Natural killer cell (primary cell): ENCODE results near the gene MTUS2. TPM values are rescaled to one million over a fixed set of nuclear protein-coding genes. Genes with fewer than 3 reads are reported as not detected.

Experiments
- ATAC-seq, 3 donors: fragments of 150-1000 bp in 2 of 3; fragments of 200-7000 bp in 1 of 3; cut with Tn5 transposase; 1 replicate in 1 of 3; 2 replicates in 2 of 3; pipeline ENCODE4 v1.10.0; 2021; ENCODE audit warnings: mild to moderate bottlenecking in 2 of 3, moderate library complexity in 2 of 3
- DNase-seq, 2 donors: peaks; one replicate each; pipeline versions ENCODE4 v3.0.0 to v3.0.0-alpha.2; 2013 to 2021; ENCODE audit warnings: mixed read lengths in 1 of 2
- H3K27ac ChIP-seq: one replicate; pipeline ENCODE4 v1.5.1; 2013; ENCODE audit warnings: mild to moderate bottlenecking, low read length
- H3K27me3 ChIP-seq: one replicate; pipeline ENCODE4 v1.6.1; 2013; ENCODE audit warnings: low read length; ENCODE audit not compliant: control insufficient read depth, insufficient read depth
- H3K36me3 ChIP-seq: one replicate; pipeline ENCODE4 v1.6.1; 2013; ENCODE audit warnings: low read length; ENCODE audit not compliant: control insufficient read depth, insufficient read depth
- H3K4me1 ChIP-seq: one replicate; pipeline ENCODE4 v1.6.1; 2013; ENCODE audit warnings: low read length; ENCODE audit not compliant: control insufficient read depth, insufficient read depth
- H3K4me3 ChIP-seq: one replicate; pipeline ENCODE4 v1.5.1; 2013; ENCODE audit warnings: low read length
- H3K9me3 ChIP-seq: one replicate; pipeline ENCODE4 v1.6.1; 2013; ENCODE audit warnings: low read length; ENCODE audit not compliant: control insufficient read depth, insufficient read depth
- H3K27ac Mint-ChIP-seq, 2 donors: one replicate each; pipeline ENCODE4 v1.8.0; 2022; ENCODE audit warnings: mild to moderate bottlenecking in 2 of 2, mixed read lengths in 2 of 2, moderate library complexity in 1 of 2
- H3K27me3 Mint-ChIP-seq, 2 donors: one replicate each; pipeline ENCODE4 v1.8.0; 2022; ENCODE audit warnings: low read depth in 2 of 2, mixed read lengths in 2 of 2
- H3K36me3 Mint-ChIP-seq: one replicate; pipeline ENCODE4 v1.8.0; 2022; ENCODE audit warnings: mixed read lengths
- H3K4me1 Mint-ChIP-seq, 2 donors: one replicate each; pipeline ENCODE4 v1.8.0; 2022; ENCODE audit warnings: mixed read lengths in 2 of 2
- H3K4me3 Mint-ChIP-seq: one replicate; pipeline ENCODE4 v1.8.0; 2022; ENCODE audit warnings: mild to moderate bottlenecking, moderate library complexity, mixed read lengths
- H3K9me3 Mint-ChIP-seq, 2 donors: one replicate each; pipeline ENCODE4 v1.8.0; 2022; ENCODE audit warnings: mixed read lengths in 2 of 2
- CTCF ChIP-seq: fragments of 200-600 bp; IDR thresholded peaks from one replicate; pipeline ENCODE4 v1.8.0; 2022; ENCODE audit warnings: antibody characterized with exemption
- WGBS: methylation state at CpG from one replicate; pipeline ENCODE4 v1.1.7; 2013; ENCODE audit warnings: missing lambda C conversion rate; ENCODE audit not compliant: insufficient coverage; 5-methylcytosine and 5-hydroxymethylcytosine counted together
- intact Hi-C: fragments of 100-400 bp; cut with micrococcal nuclease; formaldehyde crosslinking; loops from one replicate; pipeline ENCODE4 v1.14.2; 2022
- total RNA-seq, 4 donors: library from RNA; stranded (reverse); fragments of 120-200 nt in 1 of 4; gene quantifications; one replicate each; pipeline versions ENCODE4 v1.2.3 to v1.2.4, GENCODE V29; 2013 to 2022

The MTUS2 gene
- total RNA-seq, 3 donors from 2014 or later (not counting 1 experiment from before 2014, with no cell fraction given), result not detected

- no peaks in the 10 kb centered on the region for H3K36me3 Mint-ChIP-seq
- no peak overlapping the region for H3K27ac Mint-ChIP-seq
- intact Hi-C loops, result no loop called here
- Histone ChIP-seq H3K27me3 (no peaks in the 10 kb centered on the region), H3K9me3 (no peaks in the 10 kb centered on the region), H3K36me3 (no peaks in the 10 kb centered on the region), H3K4me1 (no peaks in the 10 kb centered on the region), H3K4me3 (no peak overlapping the region), H3K27ac (no peak overlapping the region)
- no peak for TF ChIP-seq CTCF
- H3K4me3 Mint-ChIP-seq, result no peak overlapping the region
- H3K9me3 Mint-ChIP-seq, result peaks cover 4% of the 10 kb centered on the region in 2 donors
- 92% methylated on average over 3 of the region's 3 CpGs for WGBS
- DNase-seq (no peak), ATAC-seq (no peak)
- no peaks in the 10 kb centered on the region for H3K4me1 Mint-ChIP-seq
- no peaks in the 10 kb centered on the region for H3K27me3 Mint-ChIP-seq
Measured at GRCh38 chr13:29171244-29171643, 351.1 kb downstream of the MTUS2 start.

GRCh38 chr13:29174093-29174492, 354.0 kb downstream of the MTUS2 start:
- intact Hi-C loops, result no loop called here
- H3K27me3 ChIP-seq, result no peaks in the 10 kb centered on the region
- H3K4me1 Mint-ChIP-seq, result no peaks in the 10 kb centered on the region
- no peak overlapping the region for H3K4me3 Mint-ChIP-seq
- DNase-seq (no peak), ATAC-seq (no peak)
- no peaks in the 10 kb centered on the region for H3K36me3 Mint-ChIP-seq
- H3K36me3 ChIP-seq, result no peaks in the 10 kb centered on the region
- no peaks in the 10 kb centered on the region for H3K4me1 ChIP-seq
- H3K27ac ChIP-seq, result no peak overlapping the region
- 71% methylated on average over 3 of the region's 3 CpGs for WGBS
- no peaks in the 10 kb centered on the region for H3K27me3 Mint-ChIP-seq
- H3K27ac Mint-ChIP-seq, result no peak overlapping the region
- H3K9me3 Mint-ChIP-seq, result peaks cover 6% of the 10 kb centered on the region in 2 donors
- H3K4me3 ChIP-seq, result no peak overlapping the region
- H3K9me3 ChIP-seq, result no peaks in the 10 kb centered on the region
- TF ChIP-seq CTCF, result no peak

- H3K27ac Mint-ChIP-seq, result no peak overlapping the region
- 95% methylated on average over 3 of the region's 3 CpGs for WGBS
- no peaks in the 10 kb centered on the region for H3K4me1 Mint-ChIP-seq
- no peak for TF ChIP-seq CTCF
- H3K27me3 Mint-ChIP-seq, result no peaks in the 10 kb centered on the region
- H3K9me3 Mint-ChIP-seq, result peaks cover 6% of the 10 kb centered on the region in 2 donors
- H3K4me3 Mint-ChIP-seq, result no peak overlapping the region
- ATAC-seq (no peak), DNase-seq (no peak)
- H3K9me3 ChIP-seq, result no peaks in the 10 kb centered on the region
- H3K4me3 ChIP-seq, result no peak overlapping the region
- no peaks in the 10 kb centered on the region for H3K4me1 ChIP-seq
- no peaks in the 10 kb centered on the region for H3K36me3 Mint-ChIP-seq
- no peaks in the 10 kb centered on the region for H3K36me3 ChIP-seq
- no peak overlapping the region for H3K27ac ChIP-seq
- no peaks in the 10 kb centered on the region for H3K27me3 ChIP-seq
- intact Hi-C loops, result no loop called here
Measured at GRCh38 chr13:29175250-29175873, 355.2 kb downstream of the MTUS2 start.

- no CpG with 5 or more reads among the region's 1 CpG for WGBS
- H3K4me1 ChIP-seq, result no peaks in the 10 kb centered on the region
- H3K4me3 ChIP-seq, result no peak overlapping the region
- DNase-seq (no peak), ATAC-seq (no peak)
- intact Hi-C loops, result no loop called here
- H3K4me1 Mint-ChIP-seq, result no peaks in the 10 kb centered on the region
- no peaks in the 10 kb centered on the region for H3K27me3 Mint-ChIP-seq
- peaks cover 19 to 24% of the 10 kb centered on the region in 2 donors for H3K9me3 Mint-ChIP-seq
- H3K36me3 ChIP-seq, result no peaks in the 10 kb centered on the region
- H3K27me3 ChIP-seq, result no peaks in the 10 kb centered on the region
- H3K27ac Mint-ChIP-seq, result no peak overlapping the region
- H3K4me3 Mint-ChIP-seq, result no peak overlapping the region
- no peak for TF ChIP-seq CTCF
- H3K27ac ChIP-seq, result no peak overlapping the region
- peaks cover 5% of the 10 kb centered on the region for H3K9me3 ChIP-seq
- H3K36me3 Mint-ChIP-seq, result peaks cover 6% of the 10 kb centered on the region
Measured at GRCh38 chr13:29180055-29180454, 359.9 kb downstream of the MTUS2 start.
